Cardiac muscle cell (in vitro differentiated cells and primary cell): ENCODE data around the gene ZNF362. TPM values are rescaled to one million over a fixed set of nuclear protein-coding genes. Genes with fewer than 3 reads are reported as not detected.

ENCODE experiments used
- DNase-seq, 2 donors: peaks; one replicate each; pipeline versions ENCODE4 v3.0.0 to v3.0.0-alpha.2; 2010 to 2017; ENCODE audit warnings: low read depth in 1 of 2, low spot score in 1 of 2
- H3K27ac ChIP-seq: fragments of 200-600 bp; sonication (generic); 2 replicates; pipeline ENCODE4 v1.5.1; 2016
- H3K27me3 ChIP-seq: fragments of 200-600 bp; sonication (generic); 2 replicates; pipeline ENCODE4 v1.6.0; 2016; ENCODE audit warnings: control low read depth
- H3K36me3 ChIP-seq: fragments of 200-600 bp; sonication (generic); 2 replicates; pipeline ENCODE4 v1.5.1; 2016; ENCODE audit warnings: control low read depth
- H3K4me1 ChIP-seq: fragments of 200-600 bp; sonication (generic); 2 replicates; pipeline ENCODE4 v1.8.1; 2017; ENCODE audit warnings: low read depth, mild to moderate bottlenecking, mixed run types
- H3K4me3 ChIP-seq: fragments of 200-600 bp; sonication (generic); 2 replicates; pipeline ENCODE4 v1.5.1; 2016; ENCODE audit warnings: mild to moderate bottlenecking
- H3K9me3 ChIP-seq: fragments of 200-600 bp; sonication (generic); 2 replicates; pipeline ENCODE4 v1.5.1; 2017; ENCODE audit warnings: low read depth, mild to moderate bottlenecking, control low read depth
- CTCF ChIP-seq: IDR thresholded peaks from 2 replicates; pipeline ENCODE4 v1.5.1; 2012; ENCODE audit warnings: low read depth, mild to moderate bottlenecking, low read length
- polyA plus RNA-seq: library from polyadenylated mRNA; unstranded; fragments of >200 nt; fragmentation: Nextera tagmentation; extraction: Ambion mirVana; gene quantifications from 2 replicates; pipeline ENCODE4 v1.2.1, GENCODE V29; 2016
- total RNA-seq: library from RNA; depleted of rRNA; stranded (reverse); fragments of >200 nt; gene quantifications from 2 replicates; pipeline ENCODE4 v1.2.3, GENCODE V29; 2016

The ZNF362 gene
- total and polyA plus RNA-seq, 2 experiments from 2014 or later = 57.9 to 77.5 TPM

- H3K36me3 ChIP-seq = peaks cover 30% of the 10 kb centered on the region
Observed at GRCh38 chr1:33334081-33334552, 77.8 kb downstream of the ZNF362 start.

GRCh38 chr1:33335020-33335419 lies 78.7 kb downstream of the ZNF362 start:
- Histone ChIP-seq H3K36me3 (peaks cover 21% of the 10 kb centered on the region), H3K9me3 (no peaks in the 10 kb centered on the region), H3K4me1 (peaks cover 25% of the 10 kb centered on the region), H3K27ac (no peak overlapping the region), H3K4me3 (no peak overlapping the region), H3K27me3 (no peaks in the 10 kb centered on the region)
- no peak for TF ChIP-seq CTCF
- peak in 1 of 2 donors; percentile 47 for DNase-seq

More at GRCh38 chr1:33334081-33334552, 77.8 kb downstream of the ZNF362 start:
- H3K4me1 ChIP-seq = peaks cover 16% of the 10 kb centered on the region
- no peak overlapping the region for H3K27ac ChIP-seq
- no peaks in the 10 kb centered on the region for H3K9me3 ChIP-seq
- DNase-seq = peak in 1 of 2 donors; percentile 92
- no peak for TF ChIP-seq CTCF
- no peaks in the 10 kb centered on the region for H3K27me3 ChIP-seq
- H3K4me3 ChIP-seq = no peak overlapping the region

GRCh38 chr1:33336580-33336979 lies 80.3 kb downstream of the ZNF362 start:
- peaks cover 38% of the 10 kb centered on the region for H3K4me1 ChIP-seq
- peaks cover 8% of the 10 kb centered on the region for H3K36me3 ChIP-seq
- no peaks in the 10 kb centered on the region for H3K27me3 ChIP-seq

GRCh38 chr1:33337441-33337840 lies 81.1 kb downstream of the ZNF362 start:
- H3K36me3 ChIP-seq = peaks cover 5% of the 10 kb centered on the region
- no peaks in the 10 kb centered on the region for H3K9me3 ChIP-seq
- DNase-seq = no peak
- no peak for TF ChIP-seq CTCF
- peaks cover 46% of the 10 kb centered on the region for H3K4me1 ChIP-seq
- no peak overlapping the region for H3K4me3 ChIP-seq
- peak overlapping the region; percentile 88 for H3K27ac ChIP-seq
- H3K27me3 ChIP-seq = no peaks in the 10 kb centered on the region

More at GRCh38 chr1:33336580-33336979, 80.3 kb downstream of the ZNF362 start:
- TF ChIP-seq CTCF = no peak
- Histone ChIP-seq H3K9me3 (no peaks in the 10 kb centered on the region), H3K4me3 (no peak overlapping the region), H3K27ac (no peak overlapping the region)
- DNase-seq = no peak

- peaks cover 52% of the 10 kb centered on the region for H3K4me1 ChIP-seq
- peaks cover under 1% of the 10 kb centered on the region for H3K36me3 ChIP-seq
Observed at GRCh38 chr1:33338048-33338439, 81.8 kb downstream of the ZNF362 start.

More at GRCh38 chr1:33338048-33338439, 81.8 kb downstream of the ZNF362 start:
- TF ChIP-seq CTCF = no peak
- Histone ChIP-seq H3K27me3 (no peaks in the 10 kb centered on the region), H3K9me3 (no peaks in the 10 kb centered on the region), H3K4me3 (no peak overlapping the region), H3K27ac (peak overlapping the region; percentile 88)
- peak in 1 of 2 donors; percentile 82 for DNase-seq
